HCT116 (cell line): ENCODE data around the gene ARMH3. TPM values are rescaled to one million over a fixed set of nuclear protein-coding genes. Genes with fewer than 3 reads are reported as not detected.

Experiments used
- ATAC-seq: fragments of 200-7000 bp; cut with Tn5 transposase; 2 replicates; pipeline ENCODE4 v1.9.1; 2020; ENCODE audit warnings: mild to moderate bottlenecking, moderate library complexity
- BruUV-seq: library from RNA; stranded (reverse); fragments of 400-500 nt; replicated peaks from 2 replicates; lab custom pipeline; 2021; lab: Mats Ljungman, UMichigan
- CTCF ChIA-PET: fragments of 300-600 bp; sonication (Branson Sonifier 250); formaldehyde crosslinking; loops from one replicate; lab custom pipeline; 2021; ENCODE audit warnings: antibody characterized with exemption; lab: Charles Lee
- POLR2A ChIA-PET: fragments of 300-600, 350-600 bp; sonication (Branson Sonifier 250); formaldehyde crosslinking; loops from one replicate; lab custom pipeline; 2021; ENCODE audit warnings: antibody characterized with exemption; lab: Charles Lee
- RAD21 ChIA-PET, 2 experiments: fragments of 300-600 bp; sonication (Branson Sonifier 250); formaldehyde crosslinking; loops; one replicate each; lab custom pipeline; 2023; ENCODE audit warnings: low total read pairs in 2 of 2; ENCODE audit not compliant: uncharacterized antibody in 2 of 2, unreplicated experiment in 2 of 2, low non-redundant PET in 1 of 2; lab: Charles Lee
- DNase-seq: peaks from one replicate; pipeline ENCODE4 v3.0.0-alpha.2; 2010; ENCODE audit warnings: low read depth, low spot score
- H2AFZ ChIP-seq: fragments of 200-600 bp; shearing (Covaris generic), sonication (generic); 2 replicates; pipeline ENCODE4 v1.6.1; 2017; ENCODE audit warnings: low read depth, mixed run types, mixed read lengths, antibody characterized with exemption, low read length; ENCODE audit not compliant: poor library complexity, severe bottlenecking
- H3K27ac ChIP-seq: 2 replicates; pipeline ENCODE4 v1.5.1; 2012; ENCODE audit warnings: low read depth, low read length
- H3K27me3 ChIP-seq: fragments of 200-600 bp; sonication (generic); 2 replicates; pipeline ENCODE4 v1.6.1; 2016; ENCODE audit warnings: mixed run types, low read length, mixed read lengths; ENCODE audit not compliant: insufficient read depth
- H3K36me3 ChIP-seq, 2 experiments: fragments of 200-500 bp in 1 of 2; fragments of 200-600 bp in 1 of 2; sonication (Bioruptor generic) in 1 of 2; sonication (generic) in 1 of 2; 2 replicates each; pipeline versions ENCODE4 v1.5.1 to v1.6.1; 2014 to 2016; ENCODE audit warnings: low read length in 2 of 2, inconsistent platforms in 1 of 2, mixed read lengths in 1 of 2, mixed run types in 1 of 2; ENCODE audit not compliant: insufficient read depth in 2 of 2, control insufficient read depth in 1 of 2
- H3K4me1 ChIP-seq, 2 experiments: fragments of 200-600 bp in 1 of 2; sonication (generic) in 1 of 2; 2 replicates each; pipeline versions ENCODE4 v1.5.1 to v1.6.1; 2012 to 2017; ENCODE audit warnings: low read length in 2 of 2, inconsistent platforms in 1 of 2, mild to moderate bottlenecking in 1 of 2, mixed read lengths in 1 of 2, mixed run types in 1 of 2, moderate library complexity in 1 of 2; ENCODE audit not compliant: insufficient read depth in 2 of 2, control insufficient read depth in 1 of 2
- H3K4me2 ChIP-seq: fragments of 200-600 bp; sonication (generic); 2 replicates; pipeline ENCODE4 v1.6.1; 2017; ENCODE audit warnings: mixed run types, low read length, mixed read lengths
- H3K4me3 ChIP-seq, 2 experiments: fragments of 200-600 bp in 1 of 2; sonication (generic) in 1 of 2; replicated peaks in 1 of 2; 2 replicates each; pipeline ENCODE4 v1.5.1; 2011 to 2016; ENCODE audit warnings: low read length in 2 of 2, control low read depth in 1 of 2, low read depth in 1 of 2, mild to moderate bottlenecking in 1 of 2, mixed read lengths in 1 of 2, mixed run types in 1 of 2
- H3K79me2 ChIP-seq: fragments of 200-600 bp; sonication (generic); 2 replicates; pipeline ENCODE4 v1.6.1; 2017; ENCODE audit warnings: mild to moderate bottlenecking, mixed run types, low read length, moderate library complexity, mixed read lengths; ENCODE audit not compliant: insufficient read depth
- H3K9ac ChIP-seq: fragments of 200-600 bp; sonication (generic); 2 replicates; pipeline ENCODE4 v1.6.1; 2016; ENCODE audit warnings: low read length, mixed read lengths
- H3K9me2 ChIP-seq: fragments of 200-600 bp; sonication (generic), shearing (Covaris generic); 2 replicates; pipeline ENCODE4 v1.6.1; 2017; ENCODE audit warnings: mixed run types, mild to moderate bottlenecking, moderate library complexity; ENCODE audit not compliant: insufficient read depth
- H3K9me3 ChIP-seq, 2 experiments: fragments of 200-500 bp in 1 of 2; fragments of 200-600 bp in 1 of 2; sonication (Bioruptor generic) in 1 of 2; sonication (generic) in 1 of 2; 2 replicates each; pipeline ENCODE4 v1.6.1; 2014 to 2017; ENCODE audit warnings: low read length in 2 of 2, mixed read lengths in 2 of 2, inconsistent platforms in 1 of 2, low read depth in 1 of 2, mild to moderate bottlenecking in 1 of 2, mixed run types in 1 of 2, moderate library complexity in 1 of 2; ENCODE audit not compliant: control insufficient read depth in 1 of 2, insufficient read depth in 1 of 2
- H4K20me1 ChIP-seq: fragments of 200-600 bp; sonication (generic), shearing (Covaris generic); 2 replicates; pipeline ENCODE4 v1.6.1; 2017; ENCODE audit warnings: mixed run types, mild to moderate bottlenecking, moderate library complexity; ENCODE audit not compliant: insufficient read depth
- ATF3 ChIP-seq: IDR thresholded peaks from 2 replicates; pipeline ENCODE4 v1.6.1; 2012
- CBX3 ChIP-seq: IDR thresholded peaks from 2 replicates; pipeline ENCODE4 v1.6.1; 2012; ENCODE audit warnings: low read depth
- CEBPB ChIP-seq: IDR thresholded peaks from 2 replicates; pipeline ENCODE4 v1.6.1; 2012; ENCODE audit warnings: low read depth
- CTCF ChIP-seq, 3 experiments: fragments of 200-600 bp in 1 of 3; sonication (generic) in 1 of 3; IDR thresholded peaks in 2 of 3; conservative IDR thresholded peaks in 1 of 3; 2 replicates each; pipeline ENCODE4 v1.5.1; 2012 to 2017; ENCODE audit warnings: low read depth in 2 of 3, low read length in 2 of 3, antibody characterized with exemption in 1 of 3, borderline replicate concordance in 1 of 3, control low read depth in 1 of 3, mild to moderate bottlenecking in 1 of 3, mixed read lengths in 1 of 3, mixed run types in 1 of 3, moderate library complexity in 1 of 3; ENCODE audit not compliant: insufficient read depth in 1 of 3
- EGR1 ChIP-seq: IDR thresholded peaks from 2 replicates; pipeline ENCODE4 v1.6.1; 2012; ENCODE audit warnings: low read depth
- ELF1 ChIP-seq: IDR thresholded peaks from 2 replicates; pipeline ENCODE4 v1.6.1; 2012; ENCODE audit warnings: low read depth, borderline replicate concordance
- FOSL1 ChIP-seq: IDR thresholded peaks from 2 replicates; pipeline ENCODE4 v1.6.1; 2012; ENCODE audit warnings: low read depth
- JUND ChIP-seq: IDR thresholded peaks from 2 replicates; pipeline ENCODE4 v1.6.1; 2012
- POLR2A ChIP-seq: IDR thresholded peaks from 2 replicates; pipeline ENCODE4 v1.7.0; 2011; ENCODE audit warnings: borderline replicate concordance; ENCODE audit not compliant: insufficient read depth, insufficient read length; ENCODE audit errors: extremely low read depth
- POLR2AphosphoS5 ChIP-seq: IDR thresholded peaks from 2 replicates; pipeline ENCODE4 v1.6.1; 2011; ENCODE audit warnings: mild to moderate bottlenecking, low read depth, low read length, moderate library complexity
- RAD21 ChIP-seq: IDR thresholded peaks from 2 replicates; pipeline ENCODE4 v1.6.1; 2012; ENCODE audit warnings: low read depth, mild to moderate bottlenecking
- REST ChIP-seq: IDR thresholded peaks from 2 replicates; pipeline ENCODE4 v1.6.1; 2012; ENCODE audit warnings: low read depth
- SIN3A ChIP-seq: IDR thresholded peaks from 2 replicates; pipeline ENCODE4 v1.6.1; 2012; ENCODE audit warnings: low read depth
- SP1 ChIP-seq: IDR thresholded peaks from 2 replicates; pipeline ENCODE4 v1.6.1; 2012; ENCODE audit warnings: low read depth
- SRF ChIP-seq: IDR thresholded peaks from 2 replicates; pipeline ENCODE4 v1.6.1; 2012; ENCODE audit warnings: low read depth
- ZBTB33 ChIP-seq: IDR thresholded peaks from 2 replicates; pipeline ENCODE4 v1.6.1; 2011; ENCODE audit warnings: mild to moderate bottlenecking, low read length, moderate library complexity; ENCODE audit not compliant: insufficient replicate concordance; ENCODE audit errors: extremely low read depth
- ZFX ChIP-seq: fragments of 450-650 bp; IDR thresholded peaks from 2 replicates; pipeline ENCODE4 v1.6.1; 2017
- ZNF274 ChIP-seq: fragments of 200-500 bp; sonication (Bioruptor generic); IDR thresholded peaks from 2 replicates; pipeline ENCODE4 v1.6.1; 2014; ENCODE audit warnings: mild to moderate bottlenecking, low read depth, low read length, inconsistent platforms
- intact Hi-C: fragments of 100-400 bp; cut with micrococcal nuclease; formaldehyde crosslinking; loops from 2 replicates; pipeline ENCODE4 v1.10.0; 2022
- total RNA-seq: library from RNA; stranded (reverse); gene quantifications from one replicate; pipeline ENCODE4 v1.2.1, GENCODE V29; 2021; ENCODE audit not compliant: unreplicated experiment

The ARMH3 gene
- total RNA-seq, 1 experiment from 2014 or later = 30.4 TPM

GRCh38 chr10:101878869-101879268, 177.1 kb downstream of the ARMH3 start:
- Histone ChIP-seq H3K4me2 (no peak overlapping the region), H4K20me1 (no peaks in the 10 kb centered on the region), H3K9me2 (no peaks in the 10 kb centered on the region), H3K4me1 (peaks cover 0 to 9% of the 10 kb centered on the region in 2 experiments; a peak in 2 of 4 replicates), H3K79me2 (no peaks in the 10 kb centered on the region), H2AFZ (no peak overlapping the region), H3K9ac (no peak overlapping the region), H3K9me3 (no peaks in the 10 kb centered on the region), H3K4me3 (no peak overlapping the region), H3K36me3 (no peaks in the 10 kb centered on the region), H3K27me3 (no peaks in the 10 kb centered on the region), H3K27ac (no peak overlapping the region)
- intact Hi-C loops = no loop called here
- RAD21 ChIA-PET = no interaction called here
- no TSS peak for BruUV-seq
- ATAC-seq (no peak), DNase-seq (no peak)
- no peak for TF ChIP-seq ZBTB33
- no peak for TF ChIP-seq ELF1
- no peak for TF ChIP-seq EGR1
- no peak for TF ChIP-seq RAD21
- no peak for TF ChIP-seq SRF
- TF ChIP-seq ZFX = no peak
- TF ChIP-seq ATF3 = no peak
- TF ChIP-seq FOSL1 = no peak
- no peak for TF ChIP-seq CTCF (IDR thresholded peaks at IDR 0.05 in 2 of 3, conservative IDR thresholded peaks at IDR 0.05 in 1 of 3; ENCODE audit: borderline replicate concordance in 1 of 3, insufficient read depth in 1 of 3, low read depth in 2 of 3, low read length in 2 of 3)
- TF ChIP-seq SIN3A = no peak
- no peak for TF ChIP-seq SP1
- no peak for TF ChIP-seq JUND
- TF ChIP-seq CEBPB = no peak
- no peak for TF ChIP-seq POLR2A
- no peak for TF ChIP-seq CBX3
- no peak for TF ChIP-seq POLR2AphosphoS5
- TF ChIP-seq REST = no peak
- no peak for TF ChIP-seq ZNF274
- CTCF ChIA-PET = interaction anchor here (1.0 to 1.6 kb wide), 3 partner anchors 9 to 38 kb away, joined by 3 to 15 read pairs (median 6); no protein-coding TSS in a partner anchor
- POLR2A ChIA-PET = no interaction called here
